C4-2B (cell line): Measurements from ENCODE around the gene SLC29A1.

Experiments used
- H3K27ac ChIP-seq: fragments of 450-650 bp; 2 replicates; pipeline ENCODE4 v1.5.1; 2017
- ZFX ChIP-seq: fragments of 450-650 bp; IDR thresholded peaks from 2 replicates; pipeline ENCODE4 v1.6.1; 2017
- TF ChIP-seq, protein P1 (sequence below): fragments of 450-650 bp; conservative IDR thresholded peaks from 2 replicates; pipeline ENCODE4 v1.5.1; 2017; ENCODE audit warnings: mild to moderate bottlenecking

The SLC29A1 gene

DNA sequence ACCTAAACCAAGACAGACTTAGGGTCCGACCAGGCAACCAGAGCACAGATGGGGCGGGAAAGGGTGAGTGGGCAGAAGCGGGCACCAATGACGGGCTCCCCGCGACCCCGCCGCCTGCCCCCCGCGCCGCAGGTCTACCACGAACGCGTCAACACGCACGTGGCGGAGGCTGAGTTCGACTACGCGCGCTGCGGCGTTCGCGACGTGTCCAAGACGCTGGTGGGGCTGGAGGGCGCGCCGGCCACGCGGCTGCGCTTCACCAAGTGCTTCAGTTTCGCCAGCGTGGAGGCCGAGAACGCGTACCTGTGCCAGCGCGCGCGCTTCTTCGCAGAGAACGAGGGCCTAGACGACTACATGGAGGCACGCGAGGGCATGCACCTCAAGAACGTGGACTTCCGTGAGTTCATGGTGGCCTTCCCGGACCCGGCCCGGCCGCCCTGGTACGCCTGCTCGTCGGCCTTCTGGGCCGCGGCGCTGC, 51.9 kb downstream of the SLC29A1 start:
- TF ChIP-seq, protein P1, sequence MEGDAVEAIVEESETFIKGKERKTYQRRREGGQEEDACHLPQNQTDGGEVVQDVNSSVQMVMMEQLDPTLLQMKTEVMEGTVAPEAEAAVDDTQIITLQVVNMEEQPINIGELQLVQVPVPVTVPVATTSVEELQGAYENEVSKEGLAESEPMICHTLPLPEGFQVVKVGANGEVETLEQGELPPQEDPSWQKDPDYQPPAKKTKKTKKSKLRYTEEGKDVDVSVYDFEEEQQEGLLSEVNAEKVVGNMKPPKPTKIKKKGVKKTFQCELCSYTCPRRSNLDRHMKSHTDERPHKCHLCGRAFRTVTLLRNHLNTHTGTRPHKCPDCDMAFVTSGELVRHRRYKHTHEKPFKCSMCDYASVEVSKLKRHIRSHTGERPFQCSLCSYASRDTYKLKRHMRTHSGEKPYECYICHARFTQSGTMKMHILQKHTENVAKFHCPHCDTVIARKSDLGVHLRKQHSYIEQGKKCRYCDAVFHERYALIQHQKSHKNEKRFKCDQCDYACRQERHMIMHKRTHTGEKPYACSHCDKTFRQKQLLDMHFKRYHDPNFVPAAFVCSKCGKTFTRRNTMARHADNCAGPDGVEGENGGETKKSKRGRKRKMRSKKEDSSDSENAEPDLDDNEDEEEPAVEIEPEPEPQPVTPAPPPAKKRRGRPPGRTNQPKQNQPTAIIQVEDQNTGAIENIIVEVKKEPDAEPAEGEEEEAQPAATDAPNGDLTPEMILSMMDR = no peak
- no peak for TF ChIP-seq ZFX
- no peak overlapping the region for H3K27ac ChIP-seq

DNA sequence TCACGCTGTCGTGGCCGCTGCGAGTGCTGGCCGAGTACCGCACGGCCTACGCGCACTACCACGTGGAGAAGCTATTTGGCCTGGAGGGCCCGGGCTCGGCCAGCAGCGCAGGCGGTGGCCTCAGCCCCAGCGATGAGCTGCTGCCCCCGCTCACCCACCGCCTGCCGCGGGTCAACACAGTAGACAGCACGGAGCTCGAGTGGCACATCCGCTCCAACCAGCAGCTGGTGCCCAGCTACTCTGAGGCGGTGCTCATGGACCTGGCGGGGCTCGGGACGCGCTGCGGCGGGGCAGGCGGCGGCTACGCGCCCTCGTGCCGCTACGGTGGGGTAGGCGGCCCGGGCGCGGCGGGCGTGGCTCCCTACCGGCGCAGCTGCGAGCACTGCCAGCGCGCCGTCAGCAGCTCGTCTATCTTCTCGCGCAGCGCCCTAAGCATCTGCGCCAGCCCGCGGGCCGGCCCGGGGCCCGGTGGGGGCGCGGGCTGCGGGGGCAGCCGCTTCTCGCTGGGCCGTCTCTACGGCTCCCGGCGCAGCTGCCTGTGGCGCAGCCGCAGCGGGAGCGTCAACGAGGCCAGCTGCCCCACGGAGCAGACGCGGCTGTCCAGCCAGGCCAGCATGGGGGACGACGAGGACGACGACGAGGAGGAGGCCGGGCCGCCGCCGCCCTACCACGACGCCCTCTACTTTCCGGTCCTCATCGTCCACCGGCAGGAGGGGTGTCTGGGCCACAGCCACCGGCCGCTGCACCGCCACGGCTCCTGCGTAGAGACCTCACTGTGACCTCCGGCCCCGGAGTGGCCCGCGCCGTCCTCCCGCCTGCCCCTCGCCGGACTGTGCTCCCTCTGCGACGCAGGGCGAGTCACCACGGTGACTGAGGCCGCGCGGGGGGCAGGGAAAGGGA, 52.6 kb downstream of the SLC29A1 start:
- H3K27ac ChIP-seq = no peak overlapping the region
- no peak for TF ChIP-seq ZFX
- TF ChIP-seq, protein P1 = no peak

DNA sequence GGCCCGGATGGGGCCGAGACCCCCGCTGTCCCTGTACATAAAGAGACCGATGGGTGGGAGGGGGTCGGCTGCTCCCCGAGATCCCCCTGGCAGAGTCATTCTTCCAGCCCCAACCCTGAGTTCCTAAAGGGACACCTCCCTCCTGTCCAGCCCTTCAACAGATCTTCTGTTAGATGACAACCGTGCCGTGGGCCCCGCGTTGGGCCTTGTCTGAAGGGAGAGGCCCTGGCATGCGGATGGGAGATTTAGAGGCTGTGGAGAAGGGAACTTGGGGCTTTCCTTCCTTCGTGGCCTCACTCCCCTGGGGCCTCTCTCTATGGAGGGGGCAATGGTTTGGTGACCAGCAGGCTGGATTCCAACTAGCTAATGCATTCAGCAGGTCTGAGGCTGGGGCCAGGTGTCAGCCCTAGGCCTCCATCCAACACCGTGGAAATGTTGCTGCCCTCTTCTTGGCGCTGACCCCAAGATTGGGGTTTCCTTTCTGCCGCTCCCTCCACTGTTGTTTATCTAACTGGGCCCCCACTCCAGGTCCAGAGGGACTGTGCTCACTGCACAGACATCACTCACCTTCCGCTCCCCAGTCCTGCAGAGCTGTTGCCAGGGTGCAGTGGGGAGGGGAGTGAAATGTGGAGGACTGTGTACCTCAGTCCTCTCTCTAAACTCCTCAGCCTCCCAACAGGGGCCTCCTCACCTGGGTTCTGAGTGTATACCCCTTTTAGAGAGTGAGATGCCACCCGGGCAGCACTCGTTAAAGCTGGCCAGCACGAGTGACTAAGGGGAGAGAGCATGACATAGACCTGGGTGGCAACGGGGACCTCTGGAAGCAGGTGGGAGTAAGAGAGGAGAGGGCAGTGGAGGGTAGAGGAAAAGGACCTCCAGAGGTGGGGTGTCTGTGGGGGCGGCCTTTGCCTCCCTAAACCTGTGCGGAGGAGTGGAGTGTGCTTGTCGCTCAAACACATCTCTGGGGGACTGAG, 53.6 kb downstream of the SLC29A1 start:
- TF ChIP-seq, protein P1 = no peak
- no peak for TF ChIP-seq ZFX
- H3K27ac ChIP-seq = no peak overlapping the region

DNA sequence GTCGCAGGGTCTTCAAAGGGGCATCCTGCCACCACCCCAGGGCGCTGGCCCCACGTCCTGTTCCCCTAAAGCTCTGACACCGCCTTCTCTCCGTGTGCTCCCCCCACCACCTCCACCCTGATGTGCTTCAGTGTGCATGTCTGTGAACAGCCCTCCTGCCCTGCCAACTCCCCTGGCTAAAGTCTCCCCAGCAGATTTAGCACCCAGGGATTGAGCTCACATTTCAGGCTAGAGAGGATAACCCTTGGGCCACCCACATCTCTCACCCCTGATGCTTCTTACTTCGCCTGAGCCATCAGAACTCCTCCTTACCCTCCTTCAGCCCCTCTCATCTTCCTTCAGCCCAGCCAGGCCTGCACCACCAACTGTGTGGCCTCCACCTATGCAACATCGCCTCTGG, 54.4 kb downstream of the SLC29A1 start:
- TF ChIP-seq ZFX = no peak
- TF ChIP-seq, protein P1 = no peak
- no peak overlapping the region for H3K27ac ChIP-seq

DNA sequence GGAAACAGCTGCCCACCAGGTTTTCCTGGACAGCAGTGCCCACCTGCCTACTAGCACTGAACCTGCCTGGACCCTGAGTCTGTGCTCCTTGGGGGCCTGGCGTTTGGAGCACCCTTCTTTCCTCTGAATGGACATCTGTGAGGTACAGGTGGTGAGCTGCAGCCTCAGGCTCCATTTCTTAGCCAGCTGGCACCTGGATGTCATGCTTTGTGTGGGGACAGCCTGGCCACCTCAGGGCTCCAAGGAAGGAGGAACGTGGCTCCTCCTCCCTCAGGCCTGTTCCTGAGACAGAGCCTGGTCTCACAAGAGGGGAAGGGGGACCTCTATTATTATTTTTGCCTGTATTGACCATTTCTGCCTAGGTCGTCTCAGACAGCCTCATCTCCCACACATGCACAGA, 54.9 kb downstream of the SLC29A1 start:
- no peak overlapping the region for H3K27ac ChIP-seq
- TF ChIP-seq, protein P1 = no peak
- no peak for TF ChIP-seq ZFX

DNA sequence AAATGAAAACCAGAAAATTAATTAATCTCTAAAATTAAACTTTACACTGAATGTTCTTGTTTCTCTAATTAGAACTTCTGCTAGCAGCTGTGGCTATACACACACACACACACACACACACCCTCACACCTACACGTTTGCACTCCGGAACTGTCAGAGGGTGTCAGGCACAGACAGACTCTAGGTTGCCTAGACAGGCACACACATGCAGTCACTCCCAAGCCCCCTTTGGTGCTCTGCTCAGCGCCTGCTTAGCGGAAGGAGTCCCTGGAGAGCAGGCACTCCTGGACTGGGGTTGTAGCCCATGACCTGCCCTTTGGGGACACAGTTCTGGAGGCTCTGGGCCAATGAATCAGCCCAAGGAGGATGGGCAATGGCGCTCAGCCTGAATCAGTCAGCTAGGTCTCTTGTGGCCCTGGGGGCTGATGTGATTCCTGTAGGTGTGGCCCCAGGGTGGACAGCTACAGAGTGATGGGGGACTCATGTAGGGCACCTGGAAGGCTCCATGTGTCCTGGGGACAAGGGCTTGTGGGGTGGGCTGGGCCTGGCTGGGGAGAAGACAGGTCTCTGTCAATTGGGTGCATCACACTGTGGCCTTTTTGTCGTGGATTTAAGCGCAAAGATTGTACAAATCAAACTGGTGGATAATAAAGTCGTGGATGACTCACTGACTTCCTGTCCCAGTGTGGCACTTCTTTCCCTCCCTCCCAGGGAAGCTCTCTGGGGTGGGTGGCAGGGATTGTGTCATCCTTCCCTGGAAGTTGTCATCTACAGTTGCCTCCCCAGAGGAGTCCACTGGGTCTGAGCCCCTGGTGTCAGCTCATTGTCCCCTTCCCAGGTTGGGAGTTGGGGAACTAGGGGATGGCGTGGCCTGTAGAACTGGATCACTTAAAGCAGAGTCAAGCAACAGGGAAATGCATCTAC, 55.6 kb downstream of the SLC29A1 start:
- H3K27ac ChIP-seq = no peak overlapping the region
- TF ChIP-seq, protein P1 = no peak
- TF ChIP-seq ZFX = no peak
